ENCODE results near the gene TMEM87B.

DNA sequence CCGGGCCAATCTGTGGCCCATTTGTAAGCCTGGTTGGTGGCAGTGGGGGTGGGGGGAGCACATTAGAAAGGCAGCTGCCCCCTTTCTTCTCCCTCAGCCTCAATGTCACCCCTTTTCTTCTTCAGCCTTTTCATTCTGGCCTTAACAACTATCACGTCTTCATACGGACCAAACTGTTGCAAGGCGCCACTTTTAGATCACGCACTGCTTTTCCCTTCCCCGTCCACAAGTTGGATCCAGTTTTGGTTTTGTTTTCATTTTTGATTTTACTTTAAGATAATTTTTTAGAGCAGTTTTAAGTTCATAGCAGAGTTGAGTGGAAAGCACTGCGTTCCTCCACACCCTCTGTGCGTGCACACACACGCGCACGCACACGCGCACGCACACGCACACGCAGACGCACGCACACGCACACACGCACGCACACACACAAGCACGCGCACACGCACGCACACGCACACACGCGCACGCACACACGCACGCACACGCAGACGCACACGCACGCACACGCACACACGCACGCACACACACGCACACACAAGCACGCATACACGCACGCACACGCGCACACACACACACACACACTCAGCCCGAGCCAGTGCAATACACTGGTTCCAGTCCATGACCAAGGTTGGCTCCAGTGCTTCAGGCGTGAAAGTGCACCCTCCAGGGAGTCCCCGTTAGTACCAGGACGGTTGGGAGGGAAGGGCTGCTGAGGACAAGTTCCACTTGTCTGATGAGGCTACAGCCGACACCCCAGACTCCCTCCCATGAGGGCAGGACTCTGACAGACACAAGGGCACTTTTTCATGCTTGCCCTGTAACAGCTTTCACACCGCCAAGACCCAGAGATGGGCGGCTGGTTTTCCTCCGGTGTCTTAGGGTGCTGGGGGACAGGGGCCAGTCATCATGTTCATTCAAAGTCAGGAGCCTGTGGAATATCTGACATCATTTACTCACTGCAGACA lies 105.5 kb downstream of the TMEM87B start:
- TF ChIP-seq, protein P1, sequence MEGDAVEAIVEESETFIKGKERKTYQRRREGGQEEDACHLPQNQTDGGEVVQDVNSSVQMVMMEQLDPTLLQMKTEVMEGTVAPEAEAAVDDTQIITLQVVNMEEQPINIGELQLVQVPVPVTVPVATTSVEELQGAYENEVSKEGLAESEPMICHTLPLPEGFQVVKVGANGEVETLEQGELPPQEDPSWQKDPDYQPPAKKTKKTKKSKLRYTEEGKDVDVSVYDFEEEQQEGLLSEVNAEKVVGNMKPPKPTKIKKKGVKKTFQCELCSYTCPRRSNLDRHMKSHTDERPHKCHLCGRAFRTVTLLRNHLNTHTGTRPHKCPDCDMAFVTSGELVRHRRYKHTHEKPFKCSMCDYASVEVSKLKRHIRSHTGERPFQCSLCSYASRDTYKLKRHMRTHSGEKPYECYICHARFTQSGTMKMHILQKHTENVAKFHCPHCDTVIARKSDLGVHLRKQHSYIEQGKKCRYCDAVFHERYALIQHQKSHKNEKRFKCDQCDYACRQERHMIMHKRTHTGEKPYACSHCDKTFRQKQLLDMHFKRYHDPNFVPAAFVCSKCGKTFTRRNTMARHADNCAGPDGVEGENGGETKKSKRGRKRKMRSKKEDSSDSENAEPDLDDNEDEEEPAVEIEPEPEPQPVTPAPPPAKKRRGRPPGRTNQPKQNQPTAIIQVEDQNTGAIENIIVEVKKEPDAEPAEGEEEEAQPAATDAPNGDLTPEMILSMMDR (IDR thresholded peaks at IDR 0.05) = no peak
- TF ChIP-seq POLR2A (IDR thresholded peaks at IDR 0.05) = no peak
- TF ChIP-seq POLR2AphosphoS5 (IDR thresholded peaks at IDR 0.05) = no peak
